Sigmoid colon (tissue), 7 donors: ENCODE measurements around the gene LRP1B. TPM values are rescaled to one million over a fixed set of nuclear protein-coding genes. Genes with fewer than 3 reads are reported as not detected.

ENCODE experiments used
- DNase-seq: peaks from one replicate; pipeline ENCODE4 v3.0.0-alpha.2; 2019
- H3K27ac ChIP-seq, 4 donors: fragments of 200-600 bp; sonication (generic); one replicate each; pipeline ENCODE4 v1.5.1; 2016 to 2019; ENCODE audit warnings: mild to moderate bottlenecking in 1 of 4
- H3K27me3 ChIP-seq, 3 donors: fragments of 200-600 bp; sonication (generic); one replicate each; pipeline ENCODE4 v1.5.1; 2019; ENCODE audit warnings: mild to moderate bottlenecking in 1 of 3
- H3K36me3 ChIP-seq, 4 donors: fragments of 200-600 bp; sonication (generic); one replicate each; pipeline ENCODE4 v1.5.1; 2016 to 2019
- H3K4me1 ChIP-seq, 4 donors: fragments of 200-600 bp; sonication (generic); one replicate each; pipeline ENCODE4 v1.5.1; 2017 to 2019
- H3K4me3 ChIP-seq, 4 donors: fragments of 200-600 bp; sonication (generic); one replicate each; pipeline ENCODE4 v1.5.1; 2017 to 2019; ENCODE audit warnings: mild to moderate bottlenecking in 2 of 4, moderate library complexity in 1 of 4
- H3K9me3 ChIP-seq, 4 donors: fragments of 200-600 bp in 3 of 4; sonication (generic) in 3 of 4; one replicate each; pipeline versions ENCODE4 v1.5.1 to v1.6.1; 2013 to 2019
- CTCF ChIP-seq, 4 experiments: fragments of 450-650 bp in 3 of 4; fragments of 200-600 bp in 1 of 4; IDR thresholded peaks; one replicate each; pipeline ENCODE4 v1.5.1; 2016 to 2019; ENCODE audit warnings: antibody characterized with exemption in 4 of 4, mild to moderate bottlenecking in 3 of 4, moderate library complexity in 2 of 4
- EP300 ChIP-seq, 4 donors: sonication (generic); formaldehyde crosslinking; IDR thresholded peaks; one replicate each; pipeline ENCODE4 v1.6.1; 2017; ENCODE audit warnings: antibody characterized with exemption in 4 of 4
- POLR2A ChIP-seq, 2 donors: fragments of 450-650 bp; IDR thresholded peaks; one replicate each; pipeline ENCODE4 v1.6.1; 2016; ENCODE audit warnings: antibody characterized with exemption in 2 of 2, mild to moderate bottlenecking in 2 of 2, moderate library complexity in 2 of 2
- POLR2AphosphoS5 ChIP-seq, 4 donors: sonication (generic); formaldehyde crosslinking; IDR thresholded peaks; one replicate each; pipeline ENCODE4 v1.6.1; 2017; ENCODE audit warnings: antibody characterized with exemption in 4 of 4
- WGBS, 2 donors: extraction: QIAGEN DNeasy Blood & Tissue Kit; methylation state at CpG; one replicate each; pipeline ENCODE4 v1.1.7; 2013; 5-methylcytosine and 5-hydroxymethylcytosine counted together
- intact Hi-C: fragments of 100-400 bp; cut with DNase I; formaldehyde crosslinking; loops from one replicate; pipeline ENCODE4 v1.15.1; 2023
- polyA plus RNA-seq, 3 donors: library from polyadenylated mRNA; stranded (reverse); fragments of 200-250 nt; gene quantifications; one replicate each; pipeline ENCODE4 v1.2.3, GENCODE V29; 2013
- total RNA-seq, 4 donors: library from RNA; depleted of rRNA; stranded (reverse); fragments of >200 nt; gene quantifications; one replicate each; pipeline ENCODE4 v1.1.0, GENCODE V29; 2016
- donor health status: healthy with polysubstance abuse.
- donor health status: Bipolar disorder and iron deficiency.
- donor health status: healthy.

Gene LRP1B
- total and polyA plus RNA-seq, 7 donors, result 0.06 to 5.1 (median 2.0) TPM; not detected in 1

GRCh38 chr2:140696449-140696848, 1434.4 kb downstream of the LRP1B start:
- intact Hi-C loops, result no loop called here
- Histone ChIP-seq H3K9me3 (no peaks in the 10 kb centered on the region), H3K4me3 (no peak overlapping the region), H3K4me1 (no peaks in the 10 kb centered on the region), H3K27me3 (no peaks in the 10 kb centered on the region), H3K27ac (no peak overlapping the region), H3K36me3 (no peaks in the 10 kb centered on the region)
- no peak for TF ChIP-seq POLR2A (IDR thresholded peaks at IDR 0.05)
- no peak for TF ChIP-seq EP300 (IDR thresholded peaks at IDR 0.05)
- TF ChIP-seq POLR2AphosphoS5 (IDR thresholded peaks at IDR 0.05), result no peak
- TF ChIP-seq CTCF (IDR thresholded peaks at IDR 0.05), result no peak
- no peak for DNase-seq
- 56 to 85% methylated on average over 3 of the region's 3 CpGs for WGBS, 2 donors

- H3K36me3 ChIP-seq, result no peaks in the 10 kb centered on the region
- H3K4me3 ChIP-seq, result no peak overlapping the region
- H3K4me1 ChIP-seq, result no peaks in the 10 kb centered on the region
- DNase-seq, result no peak
- WGBS, 2 donors, result 88 to 92% methylated on average over 1 of the region's 1 CpG
- no peaks in the 10 kb centered on the region for H3K9me3 ChIP-seq
- TF ChIP-seq CTCF (IDR thresholded peaks at IDR 0.05) (no peak), POLR2A (IDR thresholded peaks at IDR 0.05) (no peak), POLR2AphosphoS5 (IDR thresholded peaks at IDR 0.05) (no peak), EP300 (IDR thresholded peaks at IDR 0.05) (no peak)
- H3K27me3 ChIP-seq, result no peaks in the 10 kb centered on the region
- no peak overlapping the region for H3K27ac ChIP-seq
- intact Hi-C loops, result no loop called here
These were observed 1435.7 kb downstream of the LRP1B start for GRCh38 chr2:140695155-140695554.

GRCh38 chr2:140687825-140688224, 1443.0 kb downstream of the LRP1B start:
- no peaks in the 10 kb centered on the region for H3K4me1 ChIP-seq
- no peak overlapping the region for H3K4me3 ChIP-seq
- no peak for DNase-seq
- H3K27me3 ChIP-seq, result no peaks in the 10 kb centered on the region
- TF ChIP-seq POLR2A (IDR thresholded peaks at IDR 0.05) (no peak), POLR2AphosphoS5 (IDR thresholded peaks at IDR 0.05) (no peak), EP300 (IDR thresholded peaks at IDR 0.05) (no peak), CTCF (IDR thresholded peaks at IDR 0.05) (no peak)
- no peaks in the 10 kb centered on the region for H3K9me3 ChIP-seq
- intact Hi-C loops, result no loop called here
- H3K27ac ChIP-seq, result no peak overlapping the region
- no peaks in the 10 kb centered on the region for H3K36me3 ChIP-seq

GRCh38 chr2:140683658-140684057, 1447.2 kb downstream of the LRP1B start:
- WGBS, 2 donors, result 90 to 91% methylated on average over 18 of the region's 18 CpGs

More at GRCh38 chr2:140683658-140684057, 1447.2 kb downstream of the LRP1B start:
- Histone ChIP-seq H3K27me3 (no peaks in the 10 kb centered on the region), H3K4me1 (no peaks in the 10 kb centered on the region), H3K36me3 (no peaks in the 10 kb centered on the region), H3K27ac (no peak overlapping the region), H3K9me3 (no peaks in the 10 kb centered on the region), H3K4me3 (no peak overlapping the region)
- no peak for DNase-seq
- intact Hi-C loops, result no loop called here
- TF ChIP-seq EP300 (IDR thresholded peaks at IDR 0.05) (no peak), POLR2A (IDR thresholded peaks at IDR 0.05) (no peak), CTCF (IDR thresholded peaks at IDR 0.05) (no peak), POLR2AphosphoS5 (IDR thresholded peaks at IDR 0.05) (no peak)
